ENCODE results near the gene NSUN3.
"Not testable (repeated sequence)": the region's sequence is repeated elsewhere in the genome, so short reads cannot be mapped to it uniquely, and the experiment has no call there.

Gene NSUN3

DNA sequence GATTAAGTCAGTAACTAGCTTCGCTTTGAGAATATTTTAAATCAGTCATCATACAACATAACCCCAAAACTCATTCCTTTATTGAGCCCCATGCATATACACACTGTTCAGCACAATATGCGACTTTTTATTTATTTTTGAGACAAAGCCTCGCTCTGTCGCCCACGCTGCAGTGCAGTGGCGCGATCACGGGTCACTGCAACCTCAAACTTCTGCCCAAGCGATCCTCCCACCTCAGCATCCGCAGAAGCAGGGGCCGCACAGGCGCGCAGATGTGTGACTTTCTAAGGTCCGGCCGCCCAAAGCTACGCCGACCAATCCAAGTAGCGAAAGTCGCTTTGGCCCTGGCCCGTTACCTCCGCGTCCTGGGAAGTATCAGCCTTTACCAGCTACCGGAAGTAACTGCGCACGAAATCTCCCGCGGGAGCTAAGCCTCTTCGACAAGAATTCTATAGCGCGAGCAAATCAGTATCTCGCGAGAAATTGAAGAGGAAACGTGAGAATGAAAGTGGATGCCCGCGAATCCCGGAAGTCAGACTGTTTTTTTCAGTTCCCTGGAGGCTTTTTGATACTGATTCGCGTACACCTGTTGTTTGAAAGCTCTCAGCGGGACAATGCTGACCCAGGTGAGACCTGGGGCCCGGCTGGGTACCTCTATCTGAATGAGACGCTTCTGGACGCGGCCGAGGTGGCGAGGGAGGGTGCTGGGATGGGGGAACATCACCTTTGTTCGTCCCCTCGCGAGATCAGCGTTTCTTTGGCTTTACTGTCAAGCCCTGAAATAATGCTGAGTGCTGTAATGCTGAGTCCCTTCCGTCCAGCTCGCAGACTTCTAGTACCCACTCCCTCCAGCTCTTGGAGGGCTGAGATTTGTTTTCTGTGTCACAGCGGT is at the start of gene NSUN3, which contains the start of gene DHFR2:
Gene NSUN3 (plus strand): TSS at position 549 of the 892 bp plus-strand sequence. CDS start 66 bp downstream, at position 615.
Gene DHFR2 (minus strand): TSS at position 404 of the 892 bp plus-strand sequence. CDS start 1,405 bp downstream, outside the sequence.
- peak; percentile 97 for DNase-seq (ENCODE audit: low read depth)

DNA sequence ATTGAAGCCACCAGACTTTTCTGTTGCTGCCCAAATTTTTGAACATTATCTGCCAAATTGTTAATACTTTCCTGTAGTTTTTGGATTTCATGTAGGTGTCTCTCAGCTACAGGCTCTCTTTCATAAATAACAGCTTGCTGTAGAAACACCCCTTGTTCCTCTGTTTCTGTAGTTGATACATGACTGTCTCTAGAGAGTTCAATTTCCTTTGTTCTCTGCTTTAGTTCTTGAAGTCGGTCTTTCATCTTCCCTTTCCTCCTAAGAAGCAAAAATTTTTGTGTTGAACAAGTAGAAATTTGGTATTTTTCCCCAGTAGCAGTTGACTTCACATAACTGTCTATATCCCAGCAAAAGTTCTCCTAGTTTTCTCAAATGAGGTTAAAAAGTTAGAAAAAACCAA is 47.8 kb upstream of the NSUN3 start:
- no peak for DNase-seq (ENCODE audit: low read depth)

DNA sequence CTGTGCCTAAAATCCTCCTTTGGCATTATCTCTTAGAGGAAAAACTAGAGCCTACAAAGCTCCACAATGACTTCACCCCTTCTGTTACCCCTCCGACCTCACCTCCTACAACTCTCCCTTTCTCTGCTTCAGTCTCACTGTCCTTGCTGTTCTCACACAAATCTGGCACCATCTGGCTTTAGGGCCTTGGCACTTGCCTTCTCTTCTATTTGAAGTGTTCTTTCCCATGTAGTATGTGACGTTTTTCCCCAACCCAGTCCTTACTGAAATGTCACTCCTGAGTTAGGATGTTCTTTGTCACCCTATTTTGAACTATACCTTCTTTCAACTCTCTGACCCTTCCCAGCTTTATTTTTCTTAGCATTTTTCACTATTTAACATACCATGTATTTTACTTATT is 43.2 kb upstream of the NSUN3 start:
- DNase-seq (ENCODE audit: low read depth), result no peak

DNA sequence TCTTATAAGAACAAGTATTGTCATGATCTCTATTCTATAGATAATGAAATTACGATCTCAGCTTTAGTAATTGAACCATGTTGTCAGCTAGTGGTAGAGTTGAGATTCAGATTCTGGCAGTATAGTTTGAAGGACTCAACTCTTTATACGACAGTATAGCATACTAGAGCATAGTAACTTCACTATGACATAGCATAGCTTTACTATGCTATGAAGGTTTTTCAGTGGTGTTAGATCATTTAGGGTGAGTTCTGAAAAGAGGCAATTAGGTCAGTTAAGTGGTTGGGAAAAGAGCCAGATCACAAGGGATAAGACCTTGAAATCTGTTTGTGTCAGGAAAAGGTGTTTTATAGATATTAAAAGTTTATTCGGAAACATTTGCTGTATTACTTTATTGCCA is 42.6 kb upstream of the NSUN3 start:
- DNase-seq (ENCODE audit: low read depth), result no peak

DNA sequence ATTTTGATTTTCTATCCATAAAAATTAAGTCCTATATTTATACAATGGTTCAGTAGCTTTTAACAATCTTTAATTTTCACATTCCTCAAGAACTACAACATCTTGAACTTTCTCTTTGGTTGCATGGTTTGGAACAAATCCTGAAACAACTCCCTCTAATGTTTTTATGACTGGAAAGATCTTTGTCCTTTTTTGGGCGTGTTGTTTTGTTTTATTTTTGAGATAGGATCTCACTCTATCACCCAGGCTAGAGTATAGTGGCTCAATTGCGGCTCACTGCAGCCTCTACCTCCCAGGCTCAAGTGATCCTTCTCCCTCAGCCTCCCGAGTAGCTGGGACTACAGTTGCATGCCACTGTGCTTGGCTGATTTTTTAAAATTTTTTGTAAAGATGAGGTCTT is 38.5 kb upstream of the NSUN3 start:
- DNase-seq (ENCODE audit: low read depth), result peak; percentile 41

DNA sequence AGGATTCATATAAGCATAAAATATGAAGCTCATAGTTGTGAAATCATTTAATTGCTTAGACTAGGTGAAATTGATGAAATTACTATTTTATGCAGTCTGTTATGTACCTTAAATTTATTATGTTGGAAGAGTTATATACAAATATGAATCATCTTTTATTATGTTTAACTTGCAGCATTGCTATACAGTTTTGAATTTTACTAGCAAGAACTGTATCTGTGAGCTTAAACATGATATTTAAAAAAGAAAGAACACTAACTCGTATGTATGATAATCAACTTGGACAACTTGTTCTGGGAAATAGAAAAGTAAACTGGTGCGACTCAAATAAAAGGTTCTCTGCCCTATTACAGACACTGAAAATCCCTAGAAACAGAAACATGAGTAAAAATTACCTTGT is 36.2 kb upstream of the NSUN3 start:
- DNase-seq (ENCODE audit: low read depth), result no peak

DNA sequence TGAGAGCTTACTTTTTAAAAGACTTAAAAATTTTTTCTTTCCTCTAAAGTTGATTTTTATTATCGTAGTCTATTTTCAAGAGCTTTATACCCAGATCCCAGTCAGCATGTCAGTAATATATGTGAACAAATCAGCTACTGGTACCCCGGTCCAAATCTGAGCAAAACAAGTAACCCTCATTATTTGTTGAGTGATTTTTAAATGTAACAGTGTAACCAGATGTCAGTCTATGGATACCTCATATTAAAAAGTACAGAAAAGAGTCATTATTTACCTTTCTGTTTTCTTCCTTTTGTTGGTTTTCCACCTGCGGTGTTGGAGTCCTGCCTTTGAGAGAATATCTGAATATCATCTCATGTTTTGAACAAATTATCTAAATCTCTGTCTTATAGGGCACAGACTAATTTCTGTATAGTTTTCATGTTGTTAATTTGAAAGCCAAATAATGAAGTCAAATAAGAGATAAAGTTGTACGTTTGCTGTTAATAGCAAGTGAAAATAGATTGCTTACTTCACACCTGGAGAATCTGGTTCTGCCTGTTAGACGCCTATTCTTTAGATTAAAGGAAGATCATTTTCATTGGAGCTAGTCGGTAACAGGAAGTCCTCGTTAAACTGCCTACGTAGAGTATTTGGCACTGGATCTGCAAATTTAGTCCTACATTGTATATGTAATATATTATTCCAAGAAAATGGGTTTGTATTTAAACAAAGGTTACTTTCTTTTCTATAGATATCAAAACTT is 34.6 kb upstream of the NSUN3 start, which contains the start of gene STX19:
Gene STX19 (minus strand): TSS at position 505 of the 745 bp plus-strand sequence. CDS start 13,328 bp downstream, outside the sequence.
- no peak for DNase-seq (ENCODE audit: low read depth)

DNA sequence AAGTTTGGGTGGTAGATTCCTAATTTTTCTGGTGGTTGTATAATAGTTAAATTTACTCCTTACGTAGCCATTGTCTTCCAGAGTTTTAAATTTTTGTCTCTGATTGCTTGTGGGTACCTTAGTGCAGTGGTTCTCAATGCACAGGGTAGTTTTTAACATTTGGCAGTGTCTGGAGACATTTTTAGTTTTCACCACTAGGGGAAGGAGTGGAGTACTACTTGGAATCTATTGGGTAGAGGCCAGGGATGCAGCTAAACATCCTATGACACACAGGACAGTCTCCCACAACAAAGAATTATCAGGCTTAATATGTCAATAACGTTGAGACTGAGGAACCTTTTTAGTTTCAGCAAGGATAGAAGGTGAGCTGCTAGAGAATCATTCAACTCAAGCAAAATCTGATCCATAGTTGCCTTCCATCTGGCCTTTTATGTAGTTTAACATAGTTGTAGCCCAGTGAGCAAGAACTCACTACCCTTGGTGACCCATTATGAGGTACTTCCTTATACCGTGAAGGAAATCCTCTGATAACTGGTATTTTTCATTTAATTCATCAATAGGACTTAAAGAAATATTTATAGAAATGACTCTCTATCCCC is 25.9 kb upstream of the NSUN3 start:
- peak; percentile 32 for DNase-seq (ENCODE audit: low read depth)

DNA sequence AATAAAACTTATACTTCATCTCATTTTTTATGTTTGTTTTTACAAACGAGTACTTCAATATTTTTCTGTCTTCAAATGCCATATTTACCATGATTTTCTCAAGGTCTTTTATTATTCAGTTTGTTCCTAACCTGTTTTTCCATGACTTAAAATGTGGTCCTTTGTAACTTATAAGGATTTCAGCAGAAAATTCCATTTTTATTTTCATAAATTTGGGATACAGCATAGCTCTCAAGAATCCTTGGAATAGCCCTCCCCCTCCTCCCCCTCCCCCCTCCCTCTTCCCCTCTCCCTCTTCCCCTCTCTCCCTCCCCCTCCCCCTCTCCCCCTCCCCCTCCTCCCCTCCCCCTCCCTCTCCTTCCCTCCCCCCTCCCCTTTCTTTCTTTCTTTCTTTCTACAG is 19.6 kb upstream of the NSUN3 start:
- no peak for DNase-seq (ENCODE audit: low read depth)

DNA sequence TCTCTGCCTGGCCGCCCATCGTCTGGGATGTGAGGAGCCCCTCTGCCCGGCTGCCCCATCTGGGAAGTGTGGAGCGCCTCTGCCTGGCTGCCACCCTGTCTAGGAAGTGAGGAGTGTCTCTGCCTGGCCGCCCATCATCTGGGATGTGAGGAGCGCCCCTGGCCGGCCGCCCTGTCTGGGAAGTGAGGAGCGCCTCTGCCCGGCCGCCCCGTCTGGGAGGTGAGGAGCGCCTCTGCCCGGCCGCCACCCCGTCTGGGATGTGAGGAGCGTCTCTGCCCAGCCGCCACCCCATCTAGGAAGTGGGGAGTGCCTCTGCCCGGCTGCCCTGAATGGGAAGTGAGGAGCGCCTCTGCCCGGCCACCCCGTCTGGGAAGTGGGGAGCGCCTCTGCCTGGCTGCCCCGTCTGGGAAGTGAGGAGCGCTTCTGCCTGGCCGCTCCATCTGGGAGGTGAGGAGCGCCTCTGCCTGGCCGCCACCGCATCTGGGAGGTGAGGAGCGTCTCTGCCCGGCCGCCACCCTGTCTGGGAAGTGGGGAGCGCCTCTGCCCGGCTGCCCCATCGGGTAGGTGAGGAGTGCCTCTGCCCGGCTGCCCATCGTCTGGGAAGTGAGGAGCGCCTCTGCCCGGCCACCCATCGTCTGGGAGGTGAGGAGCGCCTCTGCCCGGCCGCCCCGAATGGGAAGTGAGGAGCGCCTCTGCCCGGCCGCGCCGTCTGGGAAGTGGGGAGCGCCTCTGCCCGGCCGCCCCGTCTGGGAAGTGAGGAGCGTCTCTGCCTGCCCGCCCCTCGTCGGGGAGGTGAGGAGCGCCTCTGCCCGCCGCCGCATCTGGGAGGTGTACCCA is 18.5 kb upstream of the NSUN3 start:
- not testable (repeated sequence) for DNase-seq (ENCODE audit: low read depth)

DNA sequence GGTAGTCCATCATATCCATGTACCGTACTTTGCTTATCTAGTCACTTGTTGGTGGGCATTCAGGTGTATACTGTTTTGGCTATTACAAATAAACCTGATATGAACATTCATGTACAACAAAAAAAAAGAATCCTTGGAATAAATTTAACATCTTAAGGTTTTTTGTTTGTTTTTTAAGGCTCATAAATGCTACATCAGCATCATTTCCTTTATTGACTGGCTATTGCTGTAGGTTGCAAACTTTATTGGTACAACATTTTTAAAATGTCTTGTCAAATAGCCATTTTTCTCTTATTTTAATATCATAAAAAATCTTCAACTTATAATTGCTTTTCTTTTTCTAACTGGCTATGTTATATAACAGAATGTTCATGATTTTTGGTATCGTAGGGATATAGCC is 16.3 kb upstream of the NSUN3 start:
- DNase-seq (ENCODE audit: low read depth), result no peak

DNA sequence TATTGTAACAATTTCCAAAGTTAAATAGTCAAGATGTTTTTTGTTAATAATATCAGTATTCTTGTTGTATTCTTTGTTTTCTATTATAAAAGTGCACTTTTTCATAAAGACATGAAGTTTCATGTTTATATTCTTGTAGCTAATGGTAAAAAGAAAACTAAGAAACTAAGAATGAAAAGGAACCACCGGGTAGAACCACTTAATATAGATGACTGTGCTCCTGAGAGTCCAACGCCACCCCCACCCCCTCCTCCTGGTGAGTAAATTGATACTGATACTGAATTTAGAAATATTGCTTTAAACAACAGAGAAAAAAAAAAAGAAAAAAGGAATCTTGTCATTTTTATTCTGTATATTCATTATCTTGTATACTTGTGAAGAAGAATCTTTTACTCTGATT is 13.6 kb upstream of the NSUN3 start:
- DNase-seq (ENCODE audit: low read depth), result no peak

DNA sequence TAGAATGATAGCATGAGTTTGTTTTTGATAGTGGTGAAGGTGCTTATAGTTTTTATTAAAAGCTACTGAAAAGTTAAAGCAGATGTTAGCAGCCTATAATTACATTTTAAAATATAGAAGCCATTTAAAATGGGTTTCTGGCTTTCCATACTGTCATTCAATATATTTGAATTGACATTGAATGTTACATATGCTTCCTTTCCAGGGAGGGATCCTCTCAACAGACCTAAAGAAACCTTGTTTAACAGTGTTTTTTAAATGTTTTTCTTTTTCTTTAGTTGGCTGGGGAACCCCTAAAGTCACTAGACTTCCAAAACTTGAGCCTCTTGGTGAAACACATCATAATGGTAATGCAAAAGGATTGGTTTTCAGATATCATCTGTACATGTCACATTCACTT is 12.3 kb upstream of the NSUN3 start:
- DNase-seq (ENCODE audit: low read depth), result no peak

DNA sequence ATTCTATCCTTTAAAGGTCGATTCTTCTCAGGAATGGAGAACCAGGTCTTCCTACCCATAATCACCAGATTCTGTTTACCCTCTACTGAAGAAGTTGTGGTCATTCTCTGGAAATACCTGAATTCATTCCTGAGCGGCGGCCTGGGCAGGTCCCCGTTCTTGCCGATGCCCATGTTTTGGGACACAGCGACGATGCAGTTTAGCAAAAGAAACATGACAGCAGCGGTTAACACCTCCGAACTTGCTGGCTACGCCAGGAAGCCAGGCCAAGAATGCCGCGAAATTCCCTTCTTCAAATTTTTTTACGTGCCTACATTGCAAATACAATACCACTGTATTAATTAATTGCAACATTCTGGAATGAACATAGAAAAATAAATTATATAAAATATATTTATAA is 1.6 kb upstream of the NSUN3 start:
- no peak for DNase-seq (ENCODE audit: low read depth)

DNA sequence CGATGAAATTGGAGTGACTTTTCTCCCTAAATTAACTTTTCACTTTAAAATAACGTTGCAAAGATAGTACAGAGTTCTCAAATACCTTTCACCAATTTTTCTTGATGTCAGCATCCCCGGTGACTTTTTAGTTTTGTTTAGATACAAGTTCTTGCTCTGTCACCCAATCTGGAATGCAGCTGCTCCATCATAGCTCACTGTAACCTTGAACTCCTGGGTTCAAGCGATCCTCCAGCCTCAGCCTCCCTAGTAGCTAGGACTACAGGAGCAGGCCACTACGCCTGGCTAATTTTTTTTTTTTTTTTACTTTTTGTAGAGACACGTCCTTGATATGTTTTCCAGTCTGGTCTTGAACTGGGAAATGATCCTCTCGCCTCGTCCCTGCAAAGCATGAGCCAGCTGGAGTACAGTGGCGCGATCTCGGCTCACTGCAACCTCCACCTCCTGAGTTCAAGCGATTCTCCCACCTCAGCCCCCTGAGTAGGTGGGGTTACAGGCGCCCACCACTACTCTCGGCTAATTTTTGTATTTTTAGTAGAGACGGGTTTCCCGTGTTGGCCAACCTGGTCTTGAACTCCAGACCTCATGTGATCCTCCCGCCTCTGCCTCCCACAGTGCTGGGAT is 747 bp downstream of the NSUN3 start:
- DNase-seq (ENCODE audit: low read depth), result no peak

DNA sequence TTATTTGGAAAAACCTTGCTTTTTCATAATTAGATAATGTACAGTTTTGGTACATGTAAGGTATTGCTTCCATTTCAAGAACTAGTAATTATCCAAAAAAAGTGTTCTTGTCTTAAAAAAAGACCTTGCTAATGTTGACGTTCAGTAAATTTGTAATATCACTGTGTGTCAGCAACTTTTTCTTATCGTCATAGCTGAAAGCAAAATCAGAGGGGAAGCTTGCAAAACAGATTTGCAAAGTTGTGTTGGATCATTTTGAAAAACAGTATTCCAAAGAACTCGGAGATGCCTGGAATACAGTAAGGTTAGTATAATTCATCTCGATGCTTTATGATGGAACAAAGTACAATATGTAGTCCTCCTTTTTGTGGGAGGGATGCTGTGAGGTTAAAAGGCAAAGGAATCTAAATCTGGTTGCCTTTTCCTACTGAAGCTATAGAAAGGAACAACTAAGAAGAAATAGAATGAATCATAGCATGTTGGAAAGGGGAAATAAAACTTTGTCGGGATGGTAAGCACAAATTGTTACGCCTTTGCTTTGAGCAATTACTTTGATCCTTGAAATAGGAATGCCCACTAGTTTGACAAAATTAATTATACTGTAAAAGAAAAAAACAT is 1.5 kb downstream of the NSUN3 start:
- no peak for DNase-seq (ENCODE audit: low read depth)

DNA sequence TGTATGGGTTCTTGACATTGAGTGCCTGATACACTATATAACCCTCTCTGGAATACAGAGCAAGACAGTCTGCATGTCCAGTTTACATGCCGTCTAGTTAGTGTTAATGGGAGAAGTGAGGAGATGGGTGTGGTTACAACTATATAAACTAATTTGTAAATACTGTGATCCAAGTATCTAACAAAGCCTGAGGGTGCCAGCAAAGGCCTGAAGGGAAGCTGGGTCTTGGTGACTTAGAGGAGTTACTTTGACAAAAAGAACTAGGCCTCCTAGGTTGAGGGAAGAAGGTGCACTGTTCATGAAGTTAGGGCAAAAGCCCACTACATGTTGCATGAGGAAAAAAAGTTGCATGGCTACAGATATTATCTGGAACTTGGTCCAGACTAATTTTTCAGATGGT is 2.3 kb downstream of the NSUN3 start:
- no peak for DNase-seq (ENCODE audit: low read depth)

DNA sequence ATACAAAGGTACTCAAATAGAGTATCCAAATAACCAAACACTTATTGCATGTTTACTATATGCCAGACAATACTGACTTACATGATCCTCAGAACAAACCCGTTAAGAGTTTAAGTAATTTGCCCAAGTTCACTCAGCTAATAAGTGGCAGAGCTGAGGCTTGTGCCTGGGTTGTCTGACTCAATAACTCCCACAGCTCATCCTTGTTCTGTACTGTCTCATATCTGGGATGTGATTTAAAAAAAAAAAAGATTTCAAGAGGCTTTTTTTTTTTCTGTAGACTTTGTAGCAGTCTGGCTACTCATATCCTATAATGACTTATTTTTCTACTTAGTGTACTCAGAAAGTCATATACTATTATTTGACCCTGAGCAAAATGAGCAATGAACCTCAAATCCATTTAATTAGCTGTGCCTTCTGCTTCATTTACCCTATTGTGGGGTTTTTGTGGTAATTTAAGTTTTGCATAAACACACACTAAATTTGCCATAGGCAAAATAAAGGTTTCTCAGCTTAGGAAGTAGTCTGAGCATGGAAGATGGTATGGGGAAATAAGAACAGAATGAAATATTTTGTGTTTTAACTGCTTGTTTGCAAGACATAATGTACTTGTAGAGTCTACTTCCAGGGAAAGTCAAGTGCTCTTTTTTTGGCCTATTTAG is 3.1 kb downstream of the NSUN3 start:
- DNase-seq (ENCODE audit: low read depth), result no peak

DNA sequence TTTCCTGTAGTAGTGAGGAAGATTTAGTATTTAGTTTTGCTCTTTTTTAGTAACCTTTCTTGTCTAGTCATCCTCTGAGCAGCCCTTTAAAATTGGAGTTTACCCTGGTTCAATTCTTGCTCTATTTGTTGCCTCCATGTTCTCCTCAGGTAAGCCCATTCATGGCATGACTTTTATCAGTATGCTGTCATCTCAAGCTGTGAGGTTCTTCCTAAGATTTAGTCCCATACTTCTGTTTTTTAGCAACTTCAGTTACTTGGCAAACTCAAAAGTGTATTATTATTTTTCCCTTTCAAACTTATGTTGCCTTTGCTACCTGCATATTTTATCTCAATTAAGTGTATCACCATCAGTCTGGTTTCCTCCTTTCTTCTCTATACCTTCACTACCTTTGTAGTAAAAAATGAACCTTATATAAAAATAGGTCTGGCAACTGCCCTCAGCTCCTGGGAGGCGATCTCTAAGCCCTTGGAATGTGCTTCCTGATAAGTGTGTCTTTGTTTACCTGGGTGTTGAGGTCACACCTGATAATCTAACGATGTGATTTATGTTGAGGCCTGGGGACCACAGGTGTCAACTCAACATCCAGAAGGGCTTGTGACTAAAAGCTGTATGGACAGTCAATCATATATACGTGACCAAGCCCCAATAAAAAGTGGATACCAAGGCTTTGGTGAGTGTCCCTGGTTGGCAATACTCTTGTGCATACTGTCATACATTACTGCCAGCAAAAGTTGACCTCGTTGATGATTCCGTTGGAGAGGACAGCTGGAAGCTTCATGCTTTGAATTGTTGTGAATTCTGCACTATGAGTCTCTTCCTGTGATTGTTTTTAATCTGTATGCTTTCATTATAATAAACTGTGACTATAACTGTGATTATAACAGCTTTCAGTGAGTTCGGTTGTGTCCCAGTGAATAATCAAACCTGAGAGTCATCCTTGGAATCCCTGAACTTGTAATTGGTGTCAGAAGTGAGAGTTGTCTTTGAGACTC is 3.9 kb downstream of the NSUN3 start:
- DNase-seq (ENCODE audit: low read depth), result no peak
